ENCODE results near the gene CLUH. TPM values are rescaled to one million over a fixed set of nuclear protein-coding genes. Genes with fewer than 3 reads are reported as not detected.

Gene CLUH
- polyA plus RNA-seq, 1 donor (not counting 4 experiments of a cell fraction or from before 2014, with no cell fraction given), result 24.0 TPM

DNA sequence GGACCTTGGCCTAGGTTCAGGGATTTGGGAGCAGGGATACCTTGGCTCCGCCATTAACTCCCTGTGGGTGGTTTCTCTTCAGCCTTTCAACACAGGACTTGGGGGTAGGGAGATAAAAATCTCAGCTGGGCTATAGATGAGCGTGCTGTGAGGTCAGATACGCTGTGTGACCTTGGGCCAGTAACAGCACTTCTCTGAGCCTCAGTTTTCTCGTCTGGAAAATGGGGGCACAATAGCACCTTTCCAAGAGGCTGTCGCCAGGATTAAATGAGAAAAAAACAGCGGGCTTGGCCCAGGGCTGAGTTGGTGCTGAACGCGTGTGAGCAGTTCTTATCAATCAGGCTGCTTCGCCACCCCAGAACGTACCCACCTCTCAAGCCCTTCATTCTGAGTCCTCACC is 20.2 kb upstream of the CLUH start:
- H3K27ac ChIP-seq (ENCODE audit: control insufficient read depth, insufficient read depth, low read length), result no peak overlapping the region
- dilution Hi-C loops (cut with MboI; ENCODE audit: extremely low pct_ligation_motif_present, low sequenced_read_pairs), result no loop called here
- H3K27me3 ChIP-seq (ENCODE audit: control insufficient read depth, extremely low read depth, insufficient read depth, low read length), result peaks cover 5% of the 10 kb centered on the region
- no peaks in the 10 kb centered on the region for H3K4me1 ChIP-seq (ENCODE audit: control insufficient read depth, extremely low read depth, insufficient read depth, low read length)
- H3K9ac ChIP-seq (ENCODE audit: control insufficient read depth, extremely low read depth, insufficient read depth, low read length), result no peak overlapping the region
- no peak for DNase-seq (ENCODE audit: low read depth, low spot score)
- FAIRE-seq, result no peak
- TF ChIP-seq CTCF (optimal IDR thresholded peaks at IDR 0.05 in 1 of 3, IDR thresholded peaks at IDR 0.05 in 1 of 3, conservative IDR thresholded peaks at IDR 0.05 in 1 of 3; ENCODE audit: extremely low read depth in 1 of 3, insufficient read depth in 2 of 3, low read length in 3 of 3), result no peak
- TF ChIP-seq EZH2 (IDR thresholded peaks at IDR 0.05; ENCODE audit: low read length), result no peak
- H2AFZ ChIP-seq (ENCODE audit: control insufficient read depth, low read length), result no peak overlapping the region
- no peaks in the 10 kb centered on the region for H3K9me3 ChIP-seq (ENCODE audit: control insufficient read depth, low read depth, low read length)
- no peaks in the 10 kb centered on the region for H4K20me1 ChIP-seq (ENCODE audit: control insufficient read depth, extremely low read depth, insufficient read depth, low read length)
- H3K79me2 ChIP-seq (ENCODE audit: control insufficient read depth, insufficient read depth, low read length), result no peaks in the 10 kb centered on the region
- no peaks in the 10 kb centered on the region for H3K9me1 ChIP-seq (ENCODE audit: control insufficient read depth, extremely low read depth, insufficient read depth, low read length)
- H3K36me3 ChIP-seq (ENCODE audit: control insufficient read depth in 2 of 2, extremely low read depth in 1 of 2, insufficient read depth in 2 of 2, low read length in 2 of 2), result no peaks in the 10 kb centered on the region
- no peak overlapping the region for H3K4me2 ChIP-seq (ENCODE audit: control insufficient read depth, extremely low read depth, insufficient read depth, low read depth, low read length)
- H3K4me3 ChIP-seq (ENCODE audit: control insufficient read depth in 2 of 3, extremely low read depth in 1 of 3, insufficient read depth in 2 of 3, low read depth in 1 of 3, low read length in 3 of 3), result no peak overlapping the region

- Histone ChIP-seq H2AFZ (ENCODE audit: control insufficient read depth, low read length) (no peak overlapping the region), H3K4me1 (ENCODE audit: control insufficient read depth, extremely low read depth, insufficient read depth, low read length) (no peaks in the 10 kb centered on the region), H3K27ac (ENCODE audit: control insufficient read depth, insufficient read depth, low read length) (no peak overlapping the region), H3K9me3 (ENCODE audit: control insufficient read depth, low read depth, low read length) (no peaks in the 10 kb centered on the region), H3K4me3 (ENCODE audit: control insufficient read depth in 2 of 3, extremely low read depth in 1 of 3, insufficient read depth in 2 of 3, low read depth in 1 of 3, low read length in 3 of 3) (no peak overlapping the region), H3K9ac (ENCODE audit: control insufficient read depth, extremely low read depth, insufficient read depth, low read length) (no peak overlapping the region), H3K4me2 (ENCODE audit: control insufficient read depth, extremely low read depth, insufficient read depth, low read depth, low read length) (no peak overlapping the region), H4K20me1 (ENCODE audit: control insufficient read depth, extremely low read depth, insufficient read depth, low read length) (no peaks in the 10 kb centered on the region), H3K36me3 (ENCODE audit: control insufficient read depth in 2 of 2, extremely low read depth in 1 of 2, insufficient read depth in 2 of 2, low read length in 2 of 2) (no peaks in the 10 kb centered on the region), H3K79me2 (ENCODE audit: control insufficient read depth, insufficient read depth, low read length) (no peaks in the 10 kb centered on the region), H3K27me3 (ENCODE audit: control insufficient read depth, extremely low read depth, insufficient read depth, low read length) (peaks cover 5% of the 10 kb centered on the region), H3K9me1 (ENCODE audit: control insufficient read depth, extremely low read depth, insufficient read depth, low read length) (no peaks in the 10 kb centered on the region)
- TF ChIP-seq CTCF (optimal IDR thresholded peaks at IDR 0.05 in 1 of 3, IDR thresholded peaks at IDR 0.05 in 1 of 3, conservative IDR thresholded peaks at IDR 0.05 in 1 of 3; ENCODE audit: extremely low read depth in 1 of 3, insufficient read depth in 2 of 3, low read length in 3 of 3) (no peak), EZH2 (IDR thresholded peaks at IDR 0.05; ENCODE audit: low read length) (no peak)
- DNase-seq (ENCODE audit: low read depth, low spot score), result no peak
- dilution Hi-C loops (cut with MboI; ENCODE audit: extremely low pct_ligation_motif_present, low sequenced_read_pairs), result no loop called here
- FAIRE-seq, result no peak
Observed at GRCh38 chr17:2730764-2731353, 19.3 kb upstream of the CLUH start.

Measured in keratinocyte (primary cell).